ENCODE data around the gene NEDD4L.
"Not testable (repeated sequence)": the region's sequence is repeated elsewhere in the genome, so short reads cannot be mapped to it uniquely, and the experiment has no call there.

The NEDD4L gene

DNA sequence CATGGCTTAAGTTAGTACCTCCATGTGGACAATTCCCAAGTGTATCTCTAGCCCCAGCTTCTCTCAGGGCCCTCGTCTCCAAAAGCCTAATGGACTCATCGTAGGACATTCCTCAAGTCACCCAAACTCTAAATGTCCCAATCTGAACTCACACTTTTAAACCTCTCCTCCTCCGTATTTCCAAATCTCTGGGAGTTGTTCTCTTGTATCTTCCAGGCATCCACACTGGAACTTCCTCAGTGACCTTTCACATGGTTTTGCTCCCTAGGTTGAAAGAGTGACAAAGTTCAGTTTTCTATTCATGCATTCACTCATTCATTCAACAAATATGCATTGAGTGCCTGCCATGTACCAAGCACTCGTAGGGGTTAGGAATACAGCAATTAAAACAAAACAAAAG, 364.6 kb downstream of the NEDD4L start:
- no peak for DNase-seq (ENCODE audit: low read depth in 2 of 2, low spot score in 1 of 2)

DNA sequence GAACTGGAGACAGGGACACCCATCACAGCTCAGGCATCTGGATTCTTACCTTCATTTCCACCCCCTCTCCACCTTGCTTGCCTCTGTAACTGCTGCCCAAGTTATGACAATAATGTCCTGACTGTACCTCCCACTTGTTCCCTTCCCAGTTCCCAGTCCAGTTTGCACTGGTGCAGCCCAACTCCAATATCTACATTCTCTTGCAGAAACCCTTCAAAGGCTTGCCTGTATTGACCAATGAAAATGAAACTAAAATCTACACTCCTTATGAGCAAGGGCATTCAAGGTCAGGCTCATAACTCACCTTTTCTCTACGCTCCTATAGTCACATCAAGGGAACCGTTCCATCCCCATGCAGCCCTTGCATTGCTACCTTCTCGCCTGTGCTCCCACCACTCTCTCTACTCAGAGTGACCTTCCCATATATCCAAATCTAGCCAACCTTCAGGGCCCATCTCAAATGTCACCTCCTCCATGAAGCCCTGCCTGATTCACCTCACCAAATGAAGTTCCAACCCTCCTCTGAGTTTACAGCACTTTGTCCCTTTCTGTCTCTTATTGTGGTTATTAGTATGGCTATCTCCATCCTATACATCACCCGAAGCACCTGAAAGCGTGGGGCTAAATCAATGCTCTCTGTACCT, 365.9 kb downstream of the NEDD4L start:
- no peak for DNase-seq (ENCODE audit: low read depth in 2 of 2, low spot score in 1 of 2)

DNA sequence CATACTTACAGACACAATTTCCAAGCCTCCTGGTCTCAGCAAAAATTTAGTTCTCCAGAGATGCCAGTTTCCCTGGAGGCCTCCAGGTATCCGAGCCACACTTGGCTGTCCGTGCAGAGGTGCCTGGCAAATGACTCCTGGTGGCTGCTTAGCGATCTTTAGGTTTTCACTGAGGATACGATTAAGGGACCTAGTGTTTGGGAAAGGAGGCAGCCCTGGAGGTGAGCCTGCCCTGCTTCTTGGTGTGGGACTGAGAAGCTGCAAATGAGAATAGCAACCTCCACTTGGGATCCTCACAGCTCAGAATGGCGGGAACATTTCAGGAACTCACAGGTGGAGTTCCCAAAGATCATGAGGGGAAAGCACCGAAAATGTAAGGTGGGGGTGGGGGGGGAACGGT, 367.3 kb downstream of the NEDD4L start:
- no peak for DNase-seq (ENCODE audit: low read depth in 2 of 2, low spot score in 1 of 2)

DNA sequence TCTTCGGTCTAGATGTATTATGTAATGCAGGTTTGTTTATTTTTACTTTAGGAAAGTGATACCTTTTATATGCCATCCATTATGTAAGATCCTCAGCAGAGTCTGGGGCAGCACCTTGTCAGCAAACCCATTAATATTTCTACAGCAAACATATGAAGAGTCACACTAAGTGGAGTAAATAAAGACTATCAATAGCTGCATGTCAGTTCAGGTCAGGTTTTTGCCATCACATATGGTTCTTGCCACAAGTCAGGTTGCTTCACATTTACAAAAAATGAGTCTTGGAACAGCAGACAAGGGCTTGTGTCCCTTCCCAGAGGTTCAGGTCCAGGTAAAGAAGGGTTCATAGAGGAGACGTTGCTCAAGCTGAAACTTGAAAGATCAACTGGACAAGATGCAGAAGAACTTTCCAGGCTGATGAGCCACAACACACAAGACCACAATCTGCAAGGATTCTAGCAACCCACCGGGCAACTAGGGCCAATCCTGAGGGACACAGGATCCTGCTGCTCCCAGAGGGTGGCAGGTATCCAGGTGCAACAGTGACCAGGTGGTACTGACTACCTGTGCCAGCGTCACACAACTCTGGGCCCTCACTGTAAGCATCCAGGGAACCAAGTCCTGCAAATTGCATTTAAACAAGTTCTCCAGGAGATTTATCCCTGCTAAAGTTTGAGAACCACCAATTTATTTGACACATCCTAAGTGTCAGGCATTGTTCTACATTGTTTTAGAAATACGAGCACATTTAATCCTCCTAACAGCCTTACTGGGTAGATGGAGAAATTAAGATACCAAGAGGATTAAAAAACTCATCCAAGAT, 369.0 kb downstream of the NEDD4L start:
- DNase-seq (ENCODE audit: low read depth in 2 of 2, low spot score in 1 of 2): no peak

DNA sequence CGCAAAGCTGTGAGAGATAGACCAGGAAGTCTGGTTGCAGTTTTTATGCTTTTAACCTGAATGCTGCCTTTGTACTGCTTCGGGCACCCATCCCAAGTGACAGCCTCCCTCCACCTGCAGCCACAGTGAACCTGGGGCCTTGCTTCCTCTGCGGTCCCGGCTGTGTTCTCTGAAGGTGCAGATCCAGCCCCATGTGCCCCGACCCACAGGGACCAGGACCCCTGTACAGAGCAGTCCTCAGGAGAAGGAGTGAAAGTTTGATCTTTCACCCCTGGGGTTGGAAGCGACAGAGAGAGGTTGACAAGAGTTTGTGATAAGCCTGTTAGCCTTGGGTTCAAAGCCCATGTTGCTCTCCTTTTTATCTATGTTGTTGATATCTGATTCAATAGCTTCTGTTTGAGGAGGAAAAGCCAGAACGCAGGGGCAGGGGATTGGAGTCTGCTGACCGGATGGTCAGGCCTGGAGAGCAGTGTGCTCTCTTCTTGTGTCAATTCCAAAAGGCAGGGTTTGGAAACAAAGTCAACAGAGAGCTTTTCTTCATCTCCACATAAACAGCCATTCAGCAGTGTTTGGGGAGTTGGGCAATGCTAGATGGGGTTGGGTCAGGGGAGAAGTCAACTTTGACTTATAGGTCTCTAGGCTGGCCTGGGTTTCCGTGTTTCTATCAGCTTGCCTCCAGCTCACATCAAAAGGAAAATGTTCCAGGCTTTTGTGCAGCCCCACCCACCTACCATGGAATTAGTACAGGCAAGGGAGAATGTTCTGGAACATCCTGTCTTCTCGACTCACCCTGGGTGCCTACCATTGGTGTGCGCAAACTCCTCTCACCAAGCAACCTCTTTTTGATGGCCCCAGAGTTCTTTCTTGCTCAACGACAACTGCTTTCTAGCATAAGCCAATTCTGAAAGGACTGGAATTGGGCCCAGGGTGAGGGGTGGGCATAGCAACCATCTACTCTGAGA, 369.9 kb downstream of the NEDD4L start:
- no peak for DNase-seq (ENCODE audit: low read depth in 2 of 2, low spot score in 1 of 2)

DNA sequence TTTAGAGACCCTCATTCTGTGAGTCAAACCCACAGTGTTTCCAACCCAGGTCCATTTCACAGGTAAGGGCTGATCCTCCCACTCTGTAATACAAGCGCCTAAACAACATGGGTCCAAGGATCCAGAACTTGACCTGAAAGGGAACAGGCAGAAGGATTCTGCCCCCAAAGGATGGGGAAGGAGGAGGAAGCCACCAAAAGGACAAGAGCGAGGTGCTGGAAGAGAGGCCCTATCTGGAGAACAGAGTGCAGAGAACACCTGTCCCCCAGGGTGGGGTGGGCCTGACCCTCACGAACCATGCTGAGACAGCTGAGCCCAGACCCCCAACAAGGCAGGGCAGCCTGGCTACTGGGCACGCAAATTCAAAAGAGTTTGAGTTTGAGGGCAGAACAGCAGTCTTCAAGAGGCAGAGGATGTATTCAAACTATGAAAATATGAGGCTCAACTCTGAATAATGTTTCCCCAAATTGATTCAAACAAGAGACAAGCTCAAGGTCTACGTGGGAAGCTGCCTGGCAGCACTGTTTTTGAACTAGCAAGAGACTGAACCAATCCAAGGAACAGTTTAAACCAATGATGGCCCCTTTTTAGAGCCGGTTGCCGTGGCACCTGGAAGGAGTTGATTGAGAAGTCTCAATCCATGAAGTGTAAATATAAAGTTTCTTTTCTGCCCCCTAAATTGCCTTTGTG, 372.1 kb downstream of the NEDD4L start:
- DNase-seq (ENCODE audit: low read depth in 2 of 2, low spot score in 1 of 2): no peak

DNA sequence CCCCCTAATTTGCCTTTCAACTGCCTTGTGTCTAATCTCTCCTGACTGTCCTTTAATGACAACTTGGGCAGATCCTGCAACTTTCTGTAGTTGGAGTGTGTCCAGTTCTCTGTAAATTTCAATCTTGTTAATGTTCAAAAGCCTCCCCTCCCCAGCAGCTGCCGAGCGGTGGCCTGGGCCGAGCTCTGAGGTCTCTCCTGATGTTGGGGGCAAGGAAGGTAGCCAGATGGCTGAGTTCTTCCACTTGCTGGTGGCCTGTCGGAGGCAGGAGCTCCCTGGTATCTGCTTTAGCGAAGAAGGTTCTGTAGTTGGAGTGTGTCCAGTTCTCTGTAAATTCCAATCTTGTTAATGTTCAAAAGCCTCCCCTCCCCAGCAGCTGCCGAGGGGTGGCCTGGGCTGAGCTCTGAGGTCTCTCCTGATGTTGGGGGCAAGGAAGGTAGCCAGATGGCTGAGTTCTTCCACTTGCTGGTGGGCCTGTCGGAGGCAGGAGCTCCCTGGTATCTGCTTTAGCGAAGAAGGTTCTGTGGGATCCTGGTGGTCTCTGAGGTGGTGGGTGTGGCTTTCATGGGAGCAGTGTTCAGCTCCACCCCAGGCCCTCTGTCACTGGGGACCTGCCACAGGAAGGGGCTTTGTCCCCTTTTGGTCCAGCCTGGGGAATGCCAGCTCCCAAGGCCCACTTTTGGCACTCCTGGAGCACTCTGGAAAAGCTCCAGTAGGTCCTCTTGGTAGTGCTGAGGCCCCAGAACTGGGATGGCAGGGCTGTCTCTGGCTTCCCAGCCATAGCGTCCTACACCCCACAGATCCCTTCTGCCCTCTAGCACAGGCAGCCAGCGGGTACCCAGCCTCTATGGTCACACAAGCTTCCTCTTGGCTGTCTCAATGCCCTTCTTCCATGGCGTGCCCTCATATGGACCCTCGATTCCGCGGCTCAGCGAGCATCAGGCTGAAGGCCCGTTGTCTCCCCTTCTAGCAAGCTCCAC, 373.0 kb downstream of the NEDD4L start:
- DNase-seq (ENCODE audit: low read depth in 2 of 2, low spot score in 1 of 2): no peak

DNA sequence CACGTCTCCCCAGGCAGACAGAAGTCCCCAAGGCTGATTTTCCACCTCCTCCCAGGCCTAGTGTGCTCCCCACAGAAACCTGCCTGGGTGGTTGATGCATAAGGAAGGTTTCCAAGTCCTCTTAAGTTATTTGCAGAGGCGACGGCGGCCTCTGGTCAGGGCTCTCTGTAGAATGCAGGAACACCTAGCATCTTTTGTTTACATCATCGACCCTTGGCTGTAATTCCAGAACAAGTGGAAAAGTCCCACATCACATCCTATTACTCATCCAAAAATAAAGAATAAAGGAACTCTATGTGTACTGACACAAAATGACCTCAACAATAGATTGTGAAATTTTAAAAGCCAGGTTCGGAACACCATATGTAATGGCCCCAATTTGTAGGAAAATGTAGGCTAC, 373.7 kb downstream of the NEDD4L start:
- no peak for DNase-seq (ENCODE audit: low read depth in 2 of 2, low spot score in 1 of 2)

DNA sequence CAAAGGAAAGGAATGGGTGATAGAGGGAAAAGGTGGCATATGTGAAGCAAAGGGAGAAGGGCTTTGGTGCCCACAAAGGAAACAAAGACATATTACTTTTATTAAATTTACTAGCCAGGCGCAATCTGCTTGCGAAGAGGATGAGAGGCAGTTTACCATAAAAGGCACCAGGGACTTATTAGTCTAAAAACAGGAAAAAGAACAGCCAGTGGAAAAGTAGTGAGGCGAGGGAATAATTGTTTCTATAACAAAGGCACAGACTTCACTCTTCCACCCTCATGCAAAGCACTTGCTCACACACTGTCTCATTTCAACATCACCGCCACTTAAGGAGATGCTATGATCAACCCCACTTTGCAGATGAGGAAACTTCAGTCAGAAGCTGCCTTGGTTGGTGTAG, 374.3 kb downstream of the NEDD4L start:
- no peak for DNase-seq (ENCODE audit: low read depth in 2 of 2, low spot score in 1 of 2)

DNA sequence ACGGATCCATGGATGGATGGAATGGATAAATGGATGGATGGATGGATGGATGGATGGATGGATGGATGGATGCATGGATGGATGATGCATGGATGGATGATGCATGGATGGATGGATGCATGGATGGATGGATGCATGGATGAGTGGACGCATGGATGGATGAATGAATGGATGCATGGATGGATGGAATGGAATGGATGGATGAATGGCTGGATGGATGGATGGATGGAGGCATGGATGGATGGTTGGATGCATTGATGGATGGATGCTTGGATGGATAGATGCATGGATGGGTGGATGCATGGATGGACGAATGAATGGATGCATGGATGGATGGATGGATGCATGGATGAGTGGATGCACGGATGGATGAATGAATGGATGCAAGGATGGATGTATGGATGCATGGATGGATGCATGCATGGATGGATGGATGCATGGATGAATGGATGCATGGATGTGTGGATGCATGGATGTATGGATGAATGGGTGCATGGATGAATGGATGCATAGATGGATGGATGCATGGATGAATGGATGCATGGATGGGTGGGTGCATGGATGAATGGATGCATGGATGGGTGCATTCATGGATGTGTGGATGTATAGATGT, 375.7 kb downstream of the NEDD4L start:
- no peak for DNase-seq (ENCODE audit: low read depth in 2 of 2, low spot score in 1 of 2)

DNA sequence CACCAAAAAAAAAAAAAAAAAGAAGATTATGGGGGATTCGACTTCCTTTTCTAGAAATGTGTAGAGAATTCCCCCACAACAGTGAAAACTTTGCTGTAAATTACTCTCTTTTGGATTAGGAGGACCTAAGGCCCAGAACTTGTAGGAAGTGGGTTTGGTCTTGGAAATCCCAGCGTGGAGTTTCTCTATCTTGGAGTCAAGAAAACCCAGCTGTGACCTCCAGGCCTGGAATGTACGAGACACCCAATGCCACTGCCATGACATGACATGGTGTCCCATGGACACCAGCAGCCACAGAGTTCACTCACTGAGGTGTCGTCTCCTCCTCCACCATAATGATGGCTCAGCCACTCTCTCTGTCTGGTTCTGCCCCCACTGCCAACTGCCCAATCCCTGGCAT, 382.6 kb downstream of the NEDD4L start:
- DNase-seq (ENCODE audit: low read depth in 2 of 2, low spot score in 1 of 2): no peak

DNA sequence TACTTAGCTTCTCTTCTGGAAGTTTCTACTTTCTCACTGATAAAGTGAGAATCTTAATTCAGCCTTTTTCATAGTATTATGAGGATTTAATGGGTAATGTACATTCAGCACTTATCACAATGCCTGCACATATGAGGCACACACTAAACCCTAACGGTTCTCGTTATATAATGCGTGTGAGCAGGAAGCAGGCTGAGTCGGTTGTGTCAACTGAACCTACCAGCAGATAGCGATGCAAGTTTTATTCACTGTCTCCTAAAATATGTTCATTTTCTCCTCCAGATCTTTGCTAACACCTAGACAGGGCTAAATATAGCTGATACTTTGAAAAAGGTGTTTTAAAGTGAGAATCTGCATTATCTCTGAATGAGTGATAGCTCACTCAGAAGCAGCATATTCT, 383.3 kb downstream of the NEDD4L start:
- no peak for DNase-seq (ENCODE audit: low read depth in 2 of 2, low spot score in 1 of 2)

DNA sequence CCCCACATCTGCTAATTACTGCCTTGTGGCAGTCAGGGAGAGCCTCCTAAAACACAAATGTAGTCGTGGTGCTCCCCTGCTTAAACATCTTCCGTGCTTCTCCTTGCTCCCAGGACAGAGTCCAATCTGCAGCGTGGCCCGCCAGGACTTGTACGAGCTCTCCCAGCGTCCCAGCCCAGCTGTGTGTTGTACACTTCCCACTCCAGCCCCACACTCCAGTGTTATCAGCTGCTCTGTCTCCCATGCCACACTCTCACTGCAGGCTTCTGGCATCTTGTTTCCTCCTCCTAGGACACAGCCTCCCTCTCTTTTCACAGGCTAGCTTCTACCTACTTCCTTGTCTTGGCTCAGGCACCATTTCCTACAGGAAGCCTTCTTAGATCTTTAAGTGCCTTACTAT, 385.4 kb downstream of the NEDD4L start:
- DNase-seq (ENCODE audit: low read depth in 2 of 2, low spot score in 1 of 2): no peak

DNA sequence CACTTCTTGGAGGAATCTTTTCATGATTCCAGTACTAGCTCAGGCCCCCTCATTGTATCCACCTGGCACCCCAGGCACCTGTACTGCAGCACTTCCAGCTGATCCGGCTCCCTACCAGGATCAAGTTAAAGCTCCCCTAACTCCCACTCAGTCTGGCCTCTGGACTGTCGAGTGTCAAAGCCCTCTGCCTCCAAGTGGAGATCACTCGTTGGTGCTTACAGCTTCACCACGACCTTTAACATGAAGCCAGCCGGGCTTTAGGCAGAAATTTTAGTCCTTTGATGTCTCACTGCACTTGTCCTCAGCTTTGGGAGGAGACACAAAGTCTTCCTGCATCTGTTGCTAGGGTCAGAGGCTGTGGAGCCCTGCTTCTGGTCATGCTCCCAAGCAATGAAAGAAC, 387.2 kb downstream of the NEDD4L start:
- DNase-seq (ENCODE audit: low read depth in 2 of 2, low spot score in 1 of 2): no peak

DNA sequence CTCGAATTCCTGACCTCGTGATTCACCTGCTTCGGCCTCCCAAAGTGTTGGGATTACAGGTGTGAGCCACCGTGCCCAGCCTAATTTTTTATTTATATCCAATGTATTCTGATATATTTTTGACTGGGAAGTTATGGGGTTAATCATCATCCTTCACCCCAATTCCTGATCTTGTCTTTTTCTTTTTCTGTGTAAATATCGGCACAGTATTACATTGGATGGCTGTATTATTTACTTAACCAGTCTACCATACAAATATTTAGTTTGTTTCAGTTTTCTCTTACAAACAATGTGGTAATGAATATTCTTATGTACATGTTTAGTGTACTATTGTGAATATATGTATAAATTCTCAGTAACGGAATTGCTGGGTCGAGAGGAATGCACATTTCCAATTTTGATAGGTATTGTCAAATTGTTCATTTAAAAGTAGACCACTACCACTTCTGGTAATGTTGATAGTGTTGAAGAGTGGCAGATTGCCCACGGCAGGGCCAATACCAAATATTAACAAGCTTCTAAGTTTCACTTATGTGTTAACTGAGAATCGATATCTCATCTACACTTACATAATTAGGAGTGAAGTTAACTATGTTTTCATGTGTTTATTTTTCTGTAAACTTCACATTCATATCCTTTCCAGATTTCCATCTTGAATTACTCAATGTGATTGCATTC, 388.2 kb downstream of the NEDD4L start:
- no peak for DNase-seq (ENCODE audit: low read depth in 2 of 2, low spot score in 1 of 2)

DNA sequence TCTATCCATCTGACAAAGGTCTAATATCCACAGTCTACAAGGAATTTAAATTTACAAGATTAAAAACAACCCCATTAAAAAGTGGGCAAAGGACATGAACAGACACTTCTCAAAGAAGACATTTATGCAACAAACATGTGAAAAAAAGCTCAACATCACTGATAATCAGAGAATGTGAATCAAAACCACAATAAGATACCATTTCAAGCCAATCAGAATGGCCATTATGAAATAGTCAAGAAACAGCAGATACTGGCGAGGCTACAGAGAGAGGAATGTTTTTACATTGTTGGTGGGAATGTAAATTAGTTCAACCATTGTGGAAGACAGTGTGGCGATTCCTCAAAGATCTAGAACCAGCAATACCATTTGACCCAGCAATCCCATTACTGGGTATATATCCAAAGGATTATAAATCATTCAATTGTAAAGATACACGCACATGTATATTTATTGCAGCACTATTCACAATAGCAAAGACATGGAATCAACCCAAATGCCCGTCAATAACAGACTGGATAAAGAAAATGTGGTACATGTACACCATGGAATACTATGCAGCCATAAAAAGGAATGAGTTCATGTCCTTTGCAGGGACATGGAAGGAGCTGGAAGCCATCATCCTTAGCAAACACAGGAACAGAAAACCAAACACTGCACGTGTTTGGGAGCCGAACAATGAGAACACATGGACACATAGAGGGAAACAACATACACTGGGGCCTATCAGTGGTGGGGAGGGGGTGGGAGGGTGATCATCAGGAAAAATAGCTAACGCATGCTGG, 391.4 kb downstream of the NEDD4L start:
- not testable (repeated sequence) for DNase-seq (ENCODE audit: low read depth in 2 of 2, low spot score in 1 of 2)

DNA sequence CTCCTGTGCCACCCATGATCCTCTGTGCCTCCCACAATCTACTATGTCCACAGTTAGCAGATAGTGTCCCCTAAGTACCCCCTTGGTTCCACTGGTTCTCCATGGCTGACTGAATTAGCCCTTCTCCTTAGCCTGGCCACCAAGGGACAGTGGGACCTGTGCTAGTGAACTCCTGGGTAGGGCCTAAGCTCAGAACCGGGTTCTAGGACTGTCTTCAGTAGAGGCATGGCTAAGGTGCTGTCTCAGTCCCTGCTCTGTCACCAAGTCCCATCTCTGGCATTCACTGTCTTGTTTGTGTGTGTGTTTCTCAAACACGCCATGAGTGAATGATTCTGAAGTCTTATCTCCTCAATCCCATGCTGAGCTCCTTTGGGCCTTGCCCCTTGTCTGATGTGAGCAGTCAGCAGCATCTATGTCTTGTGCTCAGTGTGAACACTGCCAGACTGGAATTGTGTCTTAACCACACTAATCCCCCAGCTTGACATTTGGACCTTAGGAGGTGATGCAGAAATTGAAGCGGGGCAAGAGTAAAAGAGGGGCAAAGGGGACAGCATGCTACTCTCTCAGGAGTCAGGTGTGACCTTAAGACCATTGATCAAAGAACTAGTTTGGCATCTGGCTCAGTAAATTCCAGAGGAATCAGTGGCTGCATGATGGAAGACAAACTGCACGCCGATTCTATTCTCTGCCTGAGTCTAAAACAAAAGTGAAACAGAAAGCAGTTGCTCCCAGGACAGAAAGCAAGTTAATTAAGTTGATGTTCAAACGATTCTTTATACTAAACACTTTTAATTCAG, 394.3 kb downstream of the NEDD4L start:
- no peak for DNase-seq (ENCODE audit: low read depth in 2 of 2, low spot score in 1 of 2)
